KMS-11 (cell line): Measurements from ENCODE around the gene TCF7L1.

Experiments used
- H2AFZ ChIP-seq: fragments of 200-600 bp; sonication (generic); 2 replicates; pipeline ENCODE4 v1.6.1; 2016; ENCODE audit warnings: antibody characterized with exemption, mixed run types, low read depth
- H3K27ac ChIP-seq: fragments of 200-600 bp; sonication (generic); 2 replicates; pipeline ENCODE4 v1.6.1; 2016; ENCODE audit warnings: mild to moderate bottlenecking, mixed run types
- H3K27me3 ChIP-seq: fragments of 200-600 bp; sonication (generic); 2 replicates; pipeline ENCODE4 v1.6.1; 2017; ENCODE audit warnings: mild to moderate bottlenecking, low read depth, mixed run types, moderate library complexity; ENCODE audit not compliant: insufficient read depth
- H3K36me3 ChIP-seq: fragments of 200-600 bp; sonication (generic); 2 replicates; pipeline ENCODE4 v1.6.1; 2017; ENCODE audit warnings: mild to moderate bottlenecking, mixed run types; ENCODE audit not compliant: insufficient read depth
- H3K4me1 ChIP-seq: fragments of 200-600 bp; sonication (generic); 2 replicates; pipeline ENCODE4 v1.6.1; 2016; ENCODE audit warnings: mild to moderate bottlenecking, low read depth, mixed run types; ENCODE audit not compliant: poor library complexity, severe bottlenecking
- H3K4me2 ChIP-seq: fragments of 200-600 bp; sonication (generic); 2 replicates; pipeline ENCODE4 v1.7.0; 2016; ENCODE audit warnings: mild to moderate bottlenecking, mixed run types
- H3K4me3 ChIP-seq: fragments of 200-600 bp; sonication (generic); IDR thresholded peaks from 2 replicates; pipeline ENCODE4 v1.6.1; 2017; ENCODE audit warnings: low read depth, low read length, mixed read lengths; ENCODE audit not compliant: insufficient read depth
- H3K79me2 ChIP-seq: fragments of 200-600 bp; sonication (generic); 2 replicates; pipeline ENCODE4 v1.6.1; 2016; ENCODE audit warnings: low read depth, mixed run types; ENCODE audit not compliant: insufficient read depth
- H3K9ac ChIP-seq: fragments of 200-600 bp; sonication (generic); 2 replicates; pipeline ENCODE4 v1.6.1; 2016; ENCODE audit warnings: mild to moderate bottlenecking, mixed run types
- H4K20me1 ChIP-seq: fragments of 200-600 bp; sonication (generic); 2 replicates; pipeline ENCODE4 v1.6.1; 2016; ENCODE audit warnings: mild to moderate bottlenecking, mixed run types; ENCODE audit not compliant: insufficient read depth
- TF ChIP-seq, protein P1 (sequence below): fragments of 200-600 bp; sonication (generic); conservative IDR thresholded peaks from 2 replicates; pipeline ENCODE4 v1.6.1; 2017; ENCODE audit warnings: low read depth, mild to moderate bottlenecking, antibody characterized with exemption, low read length, moderate library complexity, mixed read lengths

TCF7L1 gene

DNA sequence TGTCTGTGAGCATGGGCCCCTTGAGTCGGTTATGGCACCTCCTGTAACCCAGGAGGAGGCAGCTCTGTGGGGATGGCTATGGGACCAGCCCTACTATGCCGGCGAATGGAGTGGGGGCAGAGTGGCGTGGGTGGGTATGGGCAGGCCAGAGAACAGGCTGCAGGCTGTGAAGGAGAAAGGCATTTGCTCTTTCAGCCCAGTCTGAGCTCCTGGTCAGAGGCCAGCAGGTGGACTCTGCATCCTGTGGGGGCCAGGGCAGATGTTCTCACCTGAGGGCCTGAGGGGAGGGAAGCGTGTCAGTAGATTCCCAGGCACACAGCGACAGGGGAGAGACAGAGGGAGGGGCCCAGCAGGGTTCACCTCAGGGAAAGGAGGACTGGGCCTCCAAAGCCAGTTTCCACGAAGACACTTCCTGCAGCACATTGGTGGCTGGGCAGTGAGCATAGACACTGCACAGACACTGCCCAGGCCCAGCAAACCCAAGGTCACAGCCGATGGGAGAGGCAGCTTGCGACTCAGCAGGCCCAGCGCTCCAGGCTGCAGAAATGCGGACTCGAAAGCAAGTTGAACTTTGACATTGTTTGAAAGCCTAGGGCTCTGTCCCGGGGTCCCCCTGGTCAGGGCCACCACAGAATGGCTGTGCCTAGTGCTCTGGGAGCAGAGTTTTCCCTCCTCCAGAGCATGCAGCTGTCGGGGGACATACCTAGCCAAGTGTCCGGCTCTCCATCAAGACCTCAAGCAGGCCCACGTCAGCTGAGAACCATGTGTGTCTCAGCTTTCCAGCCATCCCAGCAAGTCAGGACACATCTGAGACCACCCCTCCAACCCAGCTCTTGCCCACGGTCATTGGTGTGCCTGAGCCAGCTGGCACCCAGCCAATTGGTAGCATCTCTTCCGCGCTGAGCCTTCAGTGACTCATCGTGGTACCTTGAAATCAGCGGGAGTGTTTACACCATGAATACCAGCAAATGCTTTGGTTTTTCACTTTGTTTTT lies 140.8 kb downstream of the TCF7L1 start:
- Histone ChIP-seq H3K27ac (no peak overlapping the region), H2AFZ (no peak overlapping the region), H3K79me2 (no peaks in the 10 kb centered on the region), H4K20me1 (no peaks in the 10 kb centered on the region), H3K36me3 (no peaks in the 10 kb centered on the region), H3K9ac (no peak overlapping the region), H3K27me3 (no peaks in the 10 kb centered on the region), H3K4me1 (no peaks in the 10 kb centered on the region), H3K4me2 (no peak overlapping the region), H3K4me3 (no peak overlapping the region)
- TF ChIP-seq, protein P1, sequence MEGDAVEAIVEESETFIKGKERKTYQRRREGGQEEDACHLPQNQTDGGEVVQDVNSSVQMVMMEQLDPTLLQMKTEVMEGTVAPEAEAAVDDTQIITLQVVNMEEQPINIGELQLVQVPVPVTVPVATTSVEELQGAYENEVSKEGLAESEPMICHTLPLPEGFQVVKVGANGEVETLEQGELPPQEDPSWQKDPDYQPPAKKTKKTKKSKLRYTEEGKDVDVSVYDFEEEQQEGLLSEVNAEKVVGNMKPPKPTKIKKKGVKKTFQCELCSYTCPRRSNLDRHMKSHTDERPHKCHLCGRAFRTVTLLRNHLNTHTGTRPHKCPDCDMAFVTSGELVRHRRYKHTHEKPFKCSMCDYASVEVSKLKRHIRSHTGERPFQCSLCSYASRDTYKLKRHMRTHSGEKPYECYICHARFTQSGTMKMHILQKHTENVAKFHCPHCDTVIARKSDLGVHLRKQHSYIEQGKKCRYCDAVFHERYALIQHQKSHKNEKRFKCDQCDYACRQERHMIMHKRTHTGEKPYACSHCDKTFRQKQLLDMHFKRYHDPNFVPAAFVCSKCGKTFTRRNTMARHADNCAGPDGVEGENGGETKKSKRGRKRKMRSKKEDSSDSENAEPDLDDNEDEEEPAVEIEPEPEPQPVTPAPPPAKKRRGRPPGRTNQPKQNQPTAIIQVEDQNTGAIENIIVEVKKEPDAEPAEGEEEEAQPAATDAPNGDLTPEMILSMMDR, result no peak

DNA sequence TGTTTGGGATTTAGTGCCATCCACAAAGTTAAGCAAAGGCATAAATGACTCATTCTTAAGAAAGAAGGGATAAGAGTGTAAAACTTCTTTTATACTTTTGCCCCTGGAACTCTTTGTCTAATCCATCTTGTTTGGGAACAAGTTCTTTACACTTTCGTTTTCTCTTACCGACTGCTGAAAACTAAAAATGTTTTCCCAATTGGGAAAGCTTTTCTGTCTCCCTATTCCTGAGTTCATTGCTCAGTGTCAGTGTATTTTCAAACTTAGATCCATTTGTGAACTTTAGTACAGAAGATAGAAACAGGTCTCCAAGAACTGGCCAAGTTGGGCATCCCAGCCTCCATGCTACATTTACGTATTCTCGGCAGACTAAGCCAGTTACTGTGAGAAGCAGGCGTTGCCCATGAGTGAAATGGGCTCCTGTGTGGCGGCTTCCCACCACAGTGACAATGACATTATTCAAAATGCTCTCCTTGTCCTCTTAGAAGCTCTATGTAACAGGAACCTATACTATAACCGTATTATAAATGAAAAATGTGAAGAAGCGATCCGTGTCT lies 142.9 kb downstream of the TCF7L1 start:
- H3K9ac ChIP-seq, result no peak overlapping the region

DNA sequence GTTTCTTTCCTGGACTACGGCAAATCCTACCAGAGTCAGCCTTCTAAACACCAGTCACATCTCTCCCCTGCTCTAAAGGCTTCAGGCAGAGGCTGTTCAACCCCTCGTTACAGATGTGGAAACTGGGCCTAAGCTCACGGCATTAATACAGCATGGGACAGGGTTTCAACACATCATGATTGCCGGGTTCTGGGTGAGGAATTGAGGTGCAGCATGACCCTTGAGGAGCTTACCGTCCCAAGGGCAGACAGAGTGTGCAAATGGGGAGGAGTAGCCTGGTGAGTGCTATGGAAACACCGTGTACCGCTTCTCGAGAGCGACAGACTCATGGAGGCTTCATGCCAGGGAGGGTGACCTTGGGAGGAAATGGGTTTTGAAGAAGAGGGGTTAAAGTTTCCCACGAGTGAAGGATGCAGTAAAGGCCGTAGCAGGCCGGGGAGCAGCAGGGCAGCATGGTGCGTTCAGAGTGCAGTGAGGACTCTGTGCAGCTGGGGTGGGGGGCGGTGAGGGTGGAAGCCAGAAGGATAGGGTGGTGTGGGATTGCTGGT lies 143.5 kb downstream of the TCF7L1 start:
- no peak overlapping the region for H2AFZ ChIP-seq
- H3K9ac ChIP-seq, result no peak overlapping the region
- H3K79me2 ChIP-seq, result no peaks in the 10 kb centered on the region
- no peaks in the 10 kb centered on the region for H3K36me3 ChIP-seq
- H4K20me1 ChIP-seq, result no peaks in the 10 kb centered on the region
- H3K4me2 ChIP-seq, result no peak overlapping the region
- H3K4me3 ChIP-seq, result no peak overlapping the region
- TF ChIP-seq, protein P1, result no peak
- no peak overlapping the region for H3K27ac ChIP-seq
- H3K27me3 ChIP-seq, result no peaks in the 10 kb centered on the region
- H3K4me1 ChIP-seq, result no peaks in the 10 kb centered on the region

More for the DNA sequence above, 142.9 kb downstream of the TCF7L1 start:
- H3K4me2 ChIP-seq, result no peak overlapping the region
- no peaks in the 10 kb centered on the region for H3K36me3 ChIP-seq
- H3K27ac ChIP-seq, result no peak overlapping the region
- no peaks in the 10 kb centered on the region for H3K4me1 ChIP-seq
- no peak overlapping the region for H3K4me3 ChIP-seq
- no peak overlapping the region for H2AFZ ChIP-seq
- H3K27me3 ChIP-seq, result no peaks in the 10 kb centered on the region
- no peaks in the 10 kb centered on the region for H4K20me1 ChIP-seq
- H3K79me2 ChIP-seq, result no peaks in the 10 kb centered on the region
- TF ChIP-seq, protein P1, result no peak

DNA sequence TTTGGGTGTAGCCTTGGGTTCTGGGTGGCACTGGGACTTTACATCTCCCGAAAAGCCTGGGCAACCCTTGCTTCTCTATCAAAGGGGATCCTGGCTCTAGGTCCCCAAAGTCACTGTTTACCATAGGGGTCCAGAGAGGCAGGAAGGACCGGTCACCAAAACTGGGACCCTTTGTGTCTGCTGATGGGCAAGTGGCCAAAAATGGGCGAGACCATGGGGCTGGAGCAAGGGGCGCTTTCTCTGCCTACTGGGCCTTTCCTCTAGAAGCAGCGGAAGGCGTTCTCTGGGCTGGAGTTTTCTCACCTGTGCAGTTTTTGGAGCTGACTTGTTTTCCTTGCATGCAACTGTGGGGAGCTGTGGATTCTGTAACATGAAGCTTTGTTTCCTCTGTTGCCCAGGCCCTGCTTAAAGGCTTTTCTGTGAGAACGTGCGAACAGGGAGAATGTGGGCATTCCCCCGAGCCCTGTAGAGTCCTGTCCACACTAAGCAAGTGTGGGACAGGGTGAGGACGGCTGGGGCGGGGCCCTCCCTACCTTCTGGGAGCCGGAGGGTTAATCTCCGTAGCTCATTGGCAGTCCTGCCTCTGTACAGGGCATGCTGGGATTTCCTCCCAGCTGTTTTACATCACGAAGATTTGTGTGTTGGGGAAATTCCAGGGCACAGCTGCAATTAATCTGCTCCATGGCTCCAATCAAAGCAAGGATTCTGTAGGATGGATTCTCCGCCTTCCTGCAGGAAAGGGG lies 144.4 kb downstream of the TCF7L1 start:
- no peaks in the 10 kb centered on the region for H4K20me1 ChIP-seq
- TF ChIP-seq, protein P1, result no peak
- no peaks in the 10 kb centered on the region for H3K79me2 ChIP-seq
- no peak overlapping the region for H3K27ac ChIP-seq
- no peaks in the 10 kb centered on the region for H3K4me1 ChIP-seq
- H3K4me2 ChIP-seq, result no peak overlapping the region
- H3K27me3 ChIP-seq, result no peaks in the 10 kb centered on the region
- H3K36me3 ChIP-seq, result no peaks in the 10 kb centered on the region
- no peak overlapping the region for H2AFZ ChIP-seq
- no peak overlapping the region for H3K9ac ChIP-seq
- no peak overlapping the region for H3K4me3 ChIP-seq
